Activated CD4-positive, alpha-beta memory T cell treated with anti-CD3 and anti-CD28 coated beads, Interleukin-2, amount 10 ng/mL, durations not matched to agents 7 days and 5 days (primary cell): ENCODE measurements around the gene SS18. TPM values are rescaled to one million over a fixed set of nuclear protein-coding genes. Genes with fewer than 3 reads are reported as not detected.
A peak's percentile ranks its signal among the peaks of the same experiment; 100 is the strongest.
"Not testable (repeated sequence)": the region's sequence is repeated elsewhere in the genome, so short reads cannot be mapped to it uniquely, and the experiment has no call there.

ENCODE experiments used
- CTCF ChIA-PET: fragments of 350-600 bp; sonication (Branson Sonifier 250); formaldehyde crosslinking; loops from one replicate; lab custom pipeline; 2021; ENCODE audit warnings: antibody characterized with exemption, inconsistent platforms; lab: Charles Lee
- POLR2A ChIA-PET: fragments of 350-600 bp; sonication (Branson Sonifier 250); formaldehyde crosslinking; loops from one replicate; lab custom pipeline; 2021; ENCODE audit warnings: antibody characterized with exemption; lab: Charles Lee
- DNase-seq: peaks from one replicate; pipeline ENCODE4 v3.0.0-alpha.2; 2020
- H3K27ac Mint-ChIP-seq: one replicate; pipeline ENCODE4 v1.8.0; 2021; ENCODE audit warnings: mild to moderate bottlenecking, mixed read lengths
- H3K27me3 Mint-ChIP-seq: one replicate; pipeline ENCODE4 v1.8.0; 2021; ENCODE audit warnings: mixed read lengths
- H3K36me3 Mint-ChIP-seq: one replicate; pipeline ENCODE4 v1.8.0; 2021; ENCODE audit warnings: low read depth, mixed read lengths
- H3K4me1 Mint-ChIP-seq: one replicate; pipeline ENCODE4 v1.8.0; 2021; ENCODE audit warnings: mixed read lengths
- H3K4me3 Mint-ChIP-seq: one replicate; pipeline ENCODE4 v1.8.0; 2021; ENCODE audit warnings: mild to moderate bottlenecking, mixed read lengths
- H3K9me3 Mint-ChIP-seq: one replicate; pipeline ENCODE4 v1.8.0; 2021; ENCODE audit warnings: mixed read lengths
- total RNA-seq, 2 experiments: library from RNA; stranded (reverse); gene quantifications; one replicate each; pipeline ENCODE4 v1.2.3, GENCODE V29; 2021

SS18 gene, protein sequence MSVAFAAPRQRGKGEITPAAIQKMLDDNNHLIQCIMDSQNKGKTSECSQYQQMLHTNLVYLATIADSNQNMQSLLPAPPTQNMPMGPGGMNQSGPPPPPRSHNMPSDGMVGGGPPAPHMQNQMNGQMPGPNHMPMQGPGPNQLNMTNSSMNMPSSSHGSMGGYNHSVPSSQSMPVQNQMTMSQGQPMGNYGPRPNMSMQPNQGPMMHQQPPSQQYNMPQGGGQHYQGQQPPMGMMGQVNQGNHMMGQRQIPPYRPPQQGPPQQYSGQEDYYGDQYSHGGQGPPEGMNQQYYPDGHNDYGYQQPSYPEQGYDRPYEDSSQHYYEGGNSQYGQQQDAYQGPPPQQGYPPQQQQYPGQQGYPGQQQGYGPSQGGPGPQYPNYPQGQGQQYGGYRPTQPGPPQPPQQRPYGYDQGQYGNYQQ
- 10 to 100 TPM; 54.1 to 54.8 TPM for total RNA-seq

DNA sequence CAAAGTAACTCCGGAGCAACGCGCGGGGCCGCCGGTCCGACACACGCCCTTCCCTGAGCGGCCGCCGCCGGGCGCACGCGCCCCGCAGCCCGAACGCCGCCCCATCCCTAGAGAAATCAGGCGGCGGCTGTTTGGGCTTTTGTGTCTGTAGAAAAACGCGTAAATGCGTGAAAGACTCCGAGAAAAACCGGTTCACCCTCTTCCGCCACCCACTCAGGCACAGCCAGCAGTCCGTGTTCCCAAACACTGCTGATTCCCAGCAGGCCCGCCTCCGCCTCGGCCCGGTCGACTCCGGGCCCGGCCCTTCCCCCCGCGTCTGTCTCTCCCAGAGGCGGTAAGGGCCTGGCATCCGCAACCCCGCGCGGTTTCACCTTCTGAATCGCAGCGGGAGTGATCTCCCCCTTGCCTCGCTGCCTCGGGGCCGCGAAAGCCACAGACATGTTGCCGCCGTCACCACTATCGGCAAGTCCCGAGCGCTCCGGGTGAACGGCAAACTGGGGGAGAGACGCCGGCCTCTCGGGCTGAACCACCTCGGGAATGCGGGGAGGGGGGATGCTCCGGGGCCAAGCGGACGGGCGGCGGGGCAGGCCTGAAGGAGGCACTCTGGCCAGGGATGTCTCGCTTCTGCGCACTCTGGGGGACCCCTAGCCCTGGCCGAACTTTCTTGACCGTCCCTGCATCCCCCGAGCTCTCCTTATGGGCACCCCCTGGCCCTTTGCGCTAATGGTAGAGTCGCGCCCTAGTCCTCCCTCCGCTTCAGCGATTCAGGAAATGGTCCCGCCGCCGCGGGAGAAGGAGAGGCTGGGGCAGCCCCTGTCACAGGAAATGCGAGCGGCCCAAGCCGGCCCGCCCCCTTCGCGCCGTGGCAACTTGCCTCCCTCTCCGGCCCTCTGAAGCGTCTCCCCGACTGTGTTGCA is at the start of gene SS18:
Gene SS18 (minus strand): TSS at position 484 of the 917 bp plus-strand sequence. CDS start 44 bp downstream, at position 440.
- ChIA-PET CTCF (no interaction called here), POLR2A (interaction anchor here (0.7 to 2.9 kb wide), 5 partner anchors 11 to 136 kb away, joined by 3 to 26 read pairs (median 5); partner anchors contain the start of genes PSMA8 and TAF4B)
- DNase-seq = peak; percentile 92
- Mint-ChIP-seq H3K36me3 (peaks cover 17% of the 10 kb centered on the region), H3K27ac (peak within 1 kb of the TSS; percentile 93), H3K4me3 (peak within 1 kb of the TSS; percentile 91), H3K27me3 (no peaks in the 10 kb centered on the region), H3K4me1 (peaks cover 33% of the 10 kb centered on the region), H3K9me3 (no peaks in the 10 kb centered on the region)

DNA sequence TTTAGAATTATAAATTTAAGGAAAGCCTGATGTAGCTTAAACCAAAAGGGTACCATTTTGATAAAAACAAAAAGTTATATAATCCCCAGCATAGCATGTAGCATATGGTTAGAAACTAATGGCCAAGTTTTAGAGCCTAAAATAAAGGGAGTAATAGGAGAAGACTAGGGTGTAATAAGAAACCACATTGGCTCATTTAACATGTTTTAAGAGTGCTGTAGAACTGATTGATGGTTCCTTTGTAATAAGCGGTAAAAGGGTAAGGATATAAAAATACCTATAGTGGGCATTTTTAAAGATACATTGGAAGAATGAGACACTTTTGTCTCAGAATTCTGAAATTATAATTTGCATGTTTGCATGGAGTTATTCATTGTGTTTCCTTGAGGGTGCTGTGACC is 45.1 kb upstream of the SS18 start:
- H3K27me3 Mint-ChIP-seq = no peaks in the 10 kb centered on the region
- H3K27ac Mint-ChIP-seq = no peak overlapping the region
- no peak overlapping the region for H3K4me3 Mint-ChIP-seq
- POLR2A ChIA-PET = no interaction called here
- CTCF ChIA-PET = no interaction called here
- DNase-seq = no peak
- H3K4me1 Mint-ChIP-seq = no peaks in the 10 kb centered on the region
- H3K36me3 Mint-ChIP-seq = no peaks in the 10 kb centered on the region
- H3K9me3 Mint-ChIP-seq = no peaks in the 10 kb centered on the region

DNA sequence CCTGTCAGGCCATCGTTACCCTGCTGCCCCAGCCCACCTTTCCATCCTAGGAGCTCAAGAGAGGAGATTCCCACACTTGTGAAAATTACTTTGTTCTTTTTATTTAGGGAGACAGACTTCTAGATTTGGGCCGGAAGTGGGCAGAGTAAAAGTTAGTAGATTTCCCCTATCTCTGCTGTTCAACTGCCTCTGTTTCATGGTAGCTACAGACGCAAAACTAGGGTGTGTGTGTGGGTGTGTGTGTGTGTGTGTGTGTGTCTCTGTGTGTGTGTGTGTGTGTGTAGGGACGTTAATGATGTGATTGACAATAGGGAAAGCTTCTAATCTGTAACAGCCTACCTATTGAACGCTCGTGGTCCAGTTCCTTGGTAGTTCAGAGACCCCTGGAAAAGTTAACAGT is 43.7 kb upstream of the SS18 start:
- no peaks in the 10 kb centered on the region for H3K9me3 Mint-ChIP-seq
- DNase-seq = no peak
- H3K27ac Mint-ChIP-seq = peak overlapping the region; percentile 50
- H3K27me3 Mint-ChIP-seq = no peaks in the 10 kb centered on the region
- H3K4me3 Mint-ChIP-seq = peak overlapping the region; percentile 70
- H3K36me3 Mint-ChIP-seq = no peaks in the 10 kb centered on the region
- ChIA-PET POLR2A (interaction anchor here (1.4 kb wide), 1 partner anchor 45 kb away, joined by 5 read pairs; no protein-coding TSS in a partner anchor), CTCF (no interaction called here)
- H3K4me1 Mint-ChIP-seq = no peaks in the 10 kb centered on the region

GRCh38 chr18:26133652-26134051 is 43.2 kb upstream of the SS18 start, which contains the start of gene PSMA8:
PSMA8 (plus strand) TSS chr18:26133869; CDS start chr18:26133966, 97 bp downstream.
- ChIA-PET CTCF (no interaction called here), POLR2A (interaction anchor here (1.4 kb wide), 1 partner anchor 44 kb away, joined by 5 read pairs; no protein-coding TSS in a partner anchor)
- DNase-seq = peak; percentile 62
- no peaks in the 10 kb centered on the region for H3K4me1 Mint-ChIP-seq
- no peaks in the 10 kb centered on the region for H3K36me3 Mint-ChIP-seq
- peak within 1 kb of the TSS; percentile 70 for H3K4me3 Mint-ChIP-seq
- peak within 1 kb of the TSS; percentile 50 for H3K27ac Mint-ChIP-seq
- H3K27me3 Mint-ChIP-seq = no peaks in the 10 kb centered on the region
- H3K9me3 Mint-ChIP-seq = no peaks in the 10 kb centered on the region

- H3K27ac Mint-ChIP-seq, H3K9me3 Mint-ChIP-seq, H3K4me3 Mint-ChIP-seq, CTCF ChIA-PET, POLR2A ChIA-PET, DNase-seq, H3K4me1 Mint-ChIP-seq, H3K36me3 Mint-ChIP-seq, H3K27me3 Mint-ChIP-seq: not testable (repeated sequence)
These were observed 37.8 kb upstream of the SS18 start for GRCh38 chr18:26128192-26128591.

GRCh38 chr18:26127786-26128185 is 37.4 kb upstream of the SS18 start:
- no peak overlapping the region for H3K27ac Mint-ChIP-seq
- POLR2A ChIA-PET = no interaction called here

DNA sequence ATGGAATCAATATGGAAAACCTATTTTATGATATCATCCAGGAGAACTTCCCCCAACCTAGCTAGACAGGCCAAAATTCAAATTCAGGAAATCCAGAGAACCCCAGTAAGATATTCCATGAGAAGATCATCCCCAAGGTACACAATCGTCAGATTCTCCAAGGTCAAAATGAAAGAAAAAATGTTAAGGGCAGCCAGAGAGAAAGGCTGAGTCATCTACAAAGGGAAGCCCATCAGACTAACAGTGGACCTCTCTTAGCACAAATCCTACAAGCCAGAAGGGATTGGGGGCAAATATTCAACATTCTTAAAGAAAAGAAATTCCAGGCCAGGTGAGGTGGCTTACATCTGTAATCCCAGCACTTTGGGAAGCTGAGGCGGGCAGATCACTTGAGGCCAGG is 31.6 kb upstream of the SS18 start:
- H3K36me3 Mint-ChIP-seq, POLR2A ChIA-PET, H3K27ac Mint-ChIP-seq, H3K27me3 Mint-ChIP-seq, DNase-seq, H3K9me3 Mint-ChIP-seq, H3K4me3 Mint-ChIP-seq, H3K4me1 Mint-ChIP-seq: not testable (repeated sequence)
- CTCF ChIA-PET = interaction anchor here (0.6 to 1.6 kb wide), 2 partner anchors 10 to 41 kb away, joined by 3 read pairs; no protein-coding TSS in a partner anchor

More at GRCh38 chr18:26127786-26128185, 37.4 kb upstream of the SS18 start:
- Mint-ChIP-seq H3K27me3 (no peaks in the 10 kb centered on the region), H3K36me3 (no peaks in the 10 kb centered on the region), H3K4me1 (no peaks in the 10 kb centered on the region), H3K9me3 (peaks cover 2% of the 10 kb centered on the region), H3K4me3 (no peak overlapping the region)
- CTCF ChIA-PET = no interaction called here
- no peak for DNase-seq

GRCh38 chr18:26121476-26121875 is 31.1 kb upstream of the SS18 start:
- ChIA-PET POLR2A (no interaction called here), CTCF (interaction anchor here (0.6 to 1.6 kb wide), 2 partner anchors 11 to 40 kb away, joined by 3 read pairs; no protein-coding TSS in a partner anchor)
- Mint-ChIP-seq H3K36me3 (no peaks in the 10 kb centered on the region), H3K27me3 (no peaks in the 10 kb centered on the region), H3K4me1 (no peaks in the 10 kb centered on the region), H3K4me3 (no peak overlapping the region), H3K27ac (no peak overlapping the region), H3K9me3 (peaks cover 6% of the 10 kb centered on the region)
- no peak for DNase-seq

- Mint-ChIP-seq H3K27ac (no peak overlapping the region), H3K4me1 (no peaks in the 10 kb centered on the region), H3K27me3 (no peaks in the 10 kb centered on the region), H3K9me3 (peaks cover 6% of the 10 kb centered on the region), H3K4me3 (no peak overlapping the region), H3K36me3 (no peaks in the 10 kb centered on the region)
- no peak for DNase-seq
- ChIA-PET CTCF (no interaction called here), POLR2A (no interaction called here)
These were observed 28.8 kb upstream of the SS18 start for GRCh38 chr18:26119246-26119645.

DNA sequence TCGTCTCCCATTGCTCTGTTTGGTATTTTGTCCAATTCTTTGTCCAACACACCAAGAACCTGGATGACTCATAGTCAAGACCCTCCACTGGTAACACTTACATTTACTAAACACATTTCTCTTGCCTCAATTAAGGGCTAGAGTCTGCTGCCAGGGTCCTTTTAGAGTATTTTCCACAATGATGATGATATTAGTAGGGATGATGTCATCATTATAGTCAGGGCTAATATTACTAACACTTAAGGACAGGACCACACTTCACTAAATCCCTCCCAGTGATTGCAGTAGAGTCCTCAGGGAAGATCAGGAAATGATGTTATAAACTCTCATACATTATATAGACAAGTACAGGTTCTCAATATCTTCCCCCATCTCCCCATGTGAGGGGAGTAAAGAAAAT is 13.6 kb upstream of the SS18 start:
- ChIA-PET CTCF (interaction anchor here (0.7 kb wide), 1 partner anchor 81 kb away, joined by 3 read pairs; no protein-coding TSS in a partner anchor), POLR2A (no interaction called here)
- H3K27me3 Mint-ChIP-seq = peaks cover 3% of the 10 kb centered on the region
- H3K4me1 Mint-ChIP-seq = no peaks in the 10 kb centered on the region
- DNase-seq = no peak
- no peaks in the 10 kb centered on the region for H3K36me3 Mint-ChIP-seq
- no peaks in the 10 kb centered on the region for H3K9me3 Mint-ChIP-seq
- no peak overlapping the region for H3K4me3 Mint-ChIP-seq
- H3K27ac Mint-ChIP-seq = no peak overlapping the region

- Mint-ChIP-seq H3K9me3 (no peaks in the 10 kb centered on the region), H3K27ac (no peak overlapping the region), H3K4me3 (no peak overlapping the region), H3K27me3 (peaks cover 3% of the 10 kb centered on the region), H3K36me3 (no peaks in the 10 kb centered on the region), H3K4me1 (no peaks in the 10 kb centered on the region)
- ChIA-PET POLR2A (no interaction called here), CTCF (interaction anchor here (1.1 kb wide), 1 partner anchor 55 kb away, joined by 3 read pairs; no protein-coding TSS in a partner anchor)
- DNase-seq = peak; percentile 30
These were observed 13.2 kb upstream of the SS18 start for GRCh38 chr18:26103579-26103978.

GRCh38 chr18:26097563-26097962 is 7.2 kb upstream of the SS18 start:
- ChIA-PET CTCF (no interaction called here), POLR2A (no interaction called here)
- Mint-ChIP-seq H3K27me3 (peaks cover 2% of the 10 kb centered on the region), H3K27ac (no peak overlapping the region), H3K4me3 (no peak overlapping the region), H3K4me1 (no peaks in the 10 kb centered on the region), H3K9me3 (peaks cover 2% of the 10 kb centered on the region), H3K36me3 (no peaks in the 10 kb centered on the region)
- DNase-seq = no peak

- POLR2A ChIA-PET = no interaction called here
These were observed 6.4 kb upstream of the SS18 start for GRCh38 chr18:26096852-26097251.

More at GRCh38 chr18:26096852-26097251, 6.4 kb upstream of the SS18 start:
- Mint-ChIP-seq H3K36me3 (no peaks in the 10 kb centered on the region), H3K27me3 (peaks cover 2% of the 10 kb centered on the region), H3K4me3 (no peak overlapping the region), H3K27ac (no peak overlapping the region), H3K9me3 (peaks cover 2% of the 10 kb centered on the region), H3K4me1 (peaks cover 2% of the 10 kb centered on the region)
- no peak for DNase-seq
- CTCF ChIA-PET = no interaction called here
